HepG2 (cell line): Measurements from ENCODE around the gene ARHGAP10. TPM values are rescaled to one million over a fixed set of nuclear protein-coding genes. Genes with fewer than 3 reads are reported as not detected.

Experiments
- ATAC-seq: fragments of 200-7000 bp; cut with Tn5 transposase; 3 replicates; pipeline ENCODE4 v1.9.1; 2020; ENCODE audit warnings: mild to moderate bottlenecking, moderate library complexity
- BruUV-seq: library from RNA; stranded (reverse); fragments of 400-500 nt; replicated peaks from 2 replicates; lab custom pipeline; 2021; lab: Mats Ljungman, UMichigan
- CTCF ChIA-PET: fragments of 300-600 bp; formaldehyde crosslinking; extraction: SDS; loops from one replicate; lab custom pipeline; 2021; ENCODE audit warnings: low total read pairs, inconsistent platforms, low intra/inter-chr PET ratio; lab: Yijun Ruan, JAX
- POLR2A ChIA-PET: fragments of 350-600 bp; sonication (Branson Sonifier 250); formaldehyde crosslinking; loops from one replicate; lab custom pipeline; 2020; ENCODE audit warnings: antibody characterized with exemption, inconsistent platforms; lab: Yijun Ruan, JAX
- DNase-seq: peaks from one replicate; pipeline ENCODE4 v3.0.0-alpha.2; 2015; ENCODE audit warnings: low spot score
- FAIRE-seq: peaks from 3 replicates; lab custom pipeline; 2011; peaks lifted over from hg19 to GRCh38; lab: Jason Lieb, UNC
- H2AFZ ChIP-seq: one replicate; pipeline ENCODE4 v1.6.1; 2011; ENCODE audit warnings: low read length, inconsistent platforms
- H3K27ac ChIP-seq: fragments of 300-600 bp; 3 replicates; pipeline ENCODE4 v1.8.0; 2011; ENCODE audit warnings: mixed run types, mild to moderate bottlenecking, mixed read lengths, low read length, inconsistent platforms; ENCODE audit not compliant: insufficient read depth; ENCODE audit errors: extremely low read length
- H3K27me3 ChIP-seq, 2 experiments: fragments of 200-600 bp in 1 of 2; 2 replicates in 1 of 2; 3 replicates in 1 of 2; pipeline versions ENCODE4 v1.6.0 to v1.8.0; 2011; ENCODE audit warnings: low read length in 2 of 2, mild to moderate bottlenecking in 2 of 2, moderate library complexity in 2 of 2, inconsistent platforms in 1 of 2; ENCODE audit not compliant: insufficient read depth in 2 of 2, control insufficient read depth in 1 of 2
- H3K36me3 ChIP-seq, 2 experiments: fragments of 200-600 bp in 1 of 2; replicated peaks in 1 of 2; 2 replicates in 1 of 2; 3 replicates in 1 of 2; pipeline versions ENCODE4 v1.5.1 to v1.8.0; 2011; ENCODE audit warnings: low read length in 2 of 2, inconsistent platforms in 1 of 2; ENCODE audit not compliant: insufficient read depth in 2 of 2, control insufficient read depth in 1 of 2
- H3K4me1 ChIP-seq: 2 replicates; pipeline ENCODE4 v1.5.1; 2012; ENCODE audit warnings: low read length, inconsistent platforms; ENCODE audit not compliant: insufficient read depth
- H3K4me2 ChIP-seq: 2 replicates; pipeline ENCODE4 v1.6.0; 2011; ENCODE audit warnings: low read depth, low read length, inconsistent platforms
- H3K4me3 ChIP-seq, 3 experiments: fragments of 200-600 bp in 1 of 3; sonication (generic), shearing (Covaris generic) in 1 of 3; replicated peaks in 1 of 3; 2 replicates each; pipeline ENCODE4 v1.5.1; 2011 to 2016; ENCODE audit warnings: low read length in 3 of 3, inconsistent platforms in 2 of 3, low read depth in 2 of 3, mild to moderate bottlenecking in 2 of 3, control low read depth in 1 of 3, mixed read lengths in 1 of 3; ENCODE audit not compliant: insufficient read depth in 1 of 3
- H3K79me2 ChIP-seq: one replicate; pipeline ENCODE4 v1.6.1; 2011; ENCODE audit warnings: low read length, inconsistent platforms; ENCODE audit not compliant: insufficient read depth
- H3K9ac ChIP-seq: 2 replicates; pipeline ENCODE4 v1.6.0; 2011; ENCODE audit warnings: mild to moderate bottlenecking, low read depth, low read length, inconsistent platforms; ENCODE audit not compliant: insufficient read depth
- H3K9me3 ChIP-seq: 2 replicates; pipeline ENCODE4 v1.5.1; 2012; ENCODE audit warnings: mild to moderate bottlenecking, low read length
- H4K20me1 ChIP-seq: 2 replicates; pipeline ENCODE4 v1.6.0; 2011; ENCODE audit warnings: inconsistent platforms, mild to moderate bottlenecking, low read length, moderate library complexity; ENCODE audit not compliant: insufficient read depth
- BCLAF1 ChIP-seq: fragments of 450-650 bp; IDR thresholded peaks from 2 replicates; pipeline ENCODE4 v1.6.1; 2017; ENCODE audit warnings: mild to moderate bottlenecking
- CEBPB ChIP-seq: IDR thresholded peaks from 2 replicates; pipeline ENCODE4 v1.6.1; 2011; ENCODE audit warnings: low read depth, low read length, improper control_type of control experiment, borderline replicate concordance
- IKZF5 ChIP-seq: IDR thresholded peaks from 2 replicates; pipeline ENCODE4 v1.6.1; 2018; ENCODE audit warnings: missing genetic modification reagents, mild to moderate bottlenecking, missing compliant biosample characterization
- MLXIP ChIP-seq: sonication (generic); formaldehyde crosslinking; IDR thresholded peaks from 2 replicates; pipeline ENCODE4 v1.9.0; 2021; ENCODE audit warnings: missing genetic modification reagents, borderline replicate concordance
- PLRG1 ChIP-seq: fragments of 450-650 bp; conservative IDR thresholded peaks from 2 replicates; pipeline ENCODE4 v1.6.1; 2016
- USF2 ChIP-seq, 2 experiments: sonication (generic) in 1 of 2; formaldehyde crosslinking in 1 of 2; IDR thresholded peaks; 2 replicates each; pipeline versions ENCODE4 v1.5.1 to v1.6.1; 2011 to 2020; ENCODE audit warnings: borderline replicate concordance in 1 of 2, low read depth in 1 of 2, low read length in 1 of 2, mild to moderate bottlenecking in 1 of 2, missing genetic modification reagents in 1 of 2, moderate library complexity in 1 of 2
- ZBTB14 ChIP-seq: sonication (generic); formaldehyde crosslinking; IDR thresholded peaks from 2 replicates; pipeline ENCODE4 v1.4.0; 2020; ENCODE audit warnings: missing genetic modification reagents
- ZNF260 ChIP-seq: sonication (generic); formaldehyde crosslinking; IDR thresholded peaks from 2 replicates; pipeline ENCODE4 v1.4.0; 2020; ENCODE audit warnings: missing genetic modification reagents, low read depth, mild to moderate bottlenecking, borderline replicate concordance
- ZNF512B ChIP-seq: sonication (generic); formaldehyde crosslinking; IDR thresholded peaks from 2 replicates; pipeline ENCODE4 v1.5.1; 2020; ENCODE audit warnings: missing genetic modification reagents, mild to moderate bottlenecking, borderline replicate concordance
- WGBS: methylation state at CpG from one replicate; pipeline ENCODE4 v1.1.6; 2017; ENCODE audit warnings: low lambda C conversion rate; 5-methylcytosine and 5-hydroxymethylcytosine counted together
- in situ Hi-C: cut with HindIII; loops from 2 replicates; pipeline ENCODE4 v1.10.0; 2017; ENCODE audit warnings: low pct_unique_long_range_greater_than_20kb; ENCODE audit not compliant: extremely low pct_ligation_motif_present
- intact Hi-C: fragments of 100-400 bp; cut with micrococcal nuclease; formaldehyde crosslinking; loops from one replicate; pipeline ENCODE4 v1.10.0; 2022; ENCODE audit not compliant: unreplicated experiment
- polyA plus RNA-seq, 8 experiments: library from polyadenylated mRNA; depleted of rRNA in 3 of 8; stranded (reverse) in 7 of 8; unstranded in 1 of 8; fragments of >200 nt; fragmentation: Illumina TruSeq in 4 of 8; extraction: Trizol in 4 of 8; gene quantifications; 2 replicates each; pipeline versions ENCODE4 v1.2.1 to v1.2.3, GENCODE V29; 2011 to 2016; ENCODE audit warnings: low read depth in 4 of 8, missing spikeins in 1 of 8, mixed read lengths in 1 of 8; ENCODE audit not compliant: insufficient read depth in 1 of 8
- total RNA-seq, 5 experiments: library from RNA; depleted of rRNA; stranded (reverse); fragments of >200 nt; fragmentation: Illumina TruSeq; extraction: Trizol; gene quantifications; 2 replicates each; pipeline ENCODE4 v1.2.3, GENCODE V29; 2016; ENCODE audit warnings: low read depth in 1 of 5

The ARHGAP10 gene
- total and polyA plus RNA-seq, 2 of the 13 experiments (the other 11 are each of a cell fraction or from before 2014, with no cell fraction given) = 0.45 to 1.6 TPM

- no peak overlapping the region for H3K4me3 ChIP-seq
- no peaks in the 10 kb centered on the region for H3K36me3 ChIP-seq
- H3K9ac ChIP-seq = no peak overlapping the region
- no peaks in the 10 kb centered on the region for H3K79me2 ChIP-seq
- 12% methylated on average over 5 of the region's 5 CpGs for WGBS
- BruUV-seq = no TSS peak
- H3K4me1 ChIP-seq = no peaks in the 10 kb centered on the region
- POLR2A ChIA-PET = no interaction called here
- TF ChIP-seq PLRG1 = no peak
- TF ChIP-seq USF2 (IDR thresholded peaks at IDR 0.05; ENCODE audit: low read depth, low read length) = no peak
- no peak for TF ChIP-seq USF2 (CRISPR knock-in tag; IDR thresholded peaks at IDR 0.05; ENCODE audit: borderline replicate concordance)
- no peak for TF ChIP-seq BCLAF1
- peak; percentile 43; the same call in 1 of the 2 replicates for TF ChIP-seq CEBPB
- TF ChIP-seq IKZF5 (CRISPR knock-in tag) = no peak
- no peak for TF ChIP-seq ZBTB14 (CRISPR knock-in tag)
- no peak for TF ChIP-seq ZNF260 (CRISPR knock-in tag)
- no peak for TF ChIP-seq MLXIP (CRISPR knock-in tag)
- TF ChIP-seq ZNF512B (CRISPR knock-in tag) = no peak
- H3K27ac ChIP-seq = no peak overlapping the region
- no peak overlapping the region for H3K4me2 ChIP-seq
- no peaks in the 10 kb centered on the region for H3K9me3 ChIP-seq
- H3K27me3 ChIP-seq = no peaks in the 10 kb centered on the region
- in situ Hi-C loops = loop anchor here (10.0 to 25.0 kb wide), 2 partner anchors 160 to 702 kb away; no protein-coding TSS in a partner anchor
- DNase-seq = no peak
- no peak for FAIRE-seq
- intact Hi-C loops = loop anchor here (5.0 kb wide), 1 partner anchor 1398 kb away; no protein-coding TSS in a partner anchor
- CTCF ChIA-PET = interaction anchor here (3.6 kb wide), 1 partner anchor 156 kb away, joined by 51 read pairs; no protein-coding TSS in a partner anchor
- H2AFZ ChIP-seq = no peak overlapping the region
- no peak for ATAC-seq
- H4K20me1 ChIP-seq = no peaks in the 10 kb centered on the region
Measured at GRCh38 chr4:147864607-147865006, 132.7 kb downstream of the ARHGAP10 start.
